Stomach (tissue), 9 donors: ENCODE results near the gene XXYLT1. TPM values are rescaled to one million over a fixed set of nuclear protein-coding genes. Genes with fewer than 3 reads are reported as not detected.

Experiments used
- DNase-seq, 2 donors: peaks; one replicate each; pipeline versions ENCODE4 v3.0.0 to v3.0.0-alpha.2; 2013 to 2019
- H3K27ac ChIP-seq, 5 donors: fragments of 200-600 bp in 4 of 5; sonication (generic) in 4 of 5; one replicate each; pipeline ENCODE4 v1.5.1; 2013 to 2019; ENCODE audit warnings: mild to moderate bottlenecking in 1 of 5, moderate library complexity in 1 of 5
- H3K27me3 ChIP-seq, 3 donors: fragments of 200-600 bp; sonication (generic); one replicate each; pipeline ENCODE4 v1.5.1; 2017 to 2019; ENCODE audit warnings: mixed run types in 1 of 3
- H3K36me3 ChIP-seq, 4 donors: fragments of 200-600 bp; sonication (generic); 1 replicate in 3 of 4; 2 replicates in 1 of 4; pipeline ENCODE4 v1.5.1; 2016 to 2019
- H3K4me1 ChIP-seq, 4 donors: fragments of 200-600 bp; sonication (generic); one replicate each; pipeline ENCODE4 v1.5.1; 2016 to 2019
- H3K4me3 ChIP-seq, 4 donors: fragments of 200-600 bp; sonication (generic) in 3 of 4; one replicate each; pipeline ENCODE4 v1.5.1; 2016 to 2019; ENCODE audit warnings: mild to moderate bottlenecking in 1 of 4
- H3K9me3 ChIP-seq, 4 donors: fragments of 200-600 bp; sonication (generic); one replicate each; pipeline ENCODE4 v1.5.1; 2016 to 2019
- EP300 ChIP-seq: sonication (generic); formaldehyde crosslinking; IDR thresholded peaks from one replicate; pipeline ENCODE4 v1.6.1; 2017; ENCODE audit warnings: antibody characterized with exemption
- POLR2A ChIP-seq, 4 donors: fragments of 450-650 bp; IDR thresholded peaks; one replicate each; pipeline ENCODE4 v1.6.1; 2016; ENCODE audit warnings: antibody characterized with exemption in 4 of 4, control low read depth in 2 of 4, mild to moderate bottlenecking in 1 of 4, moderate library complexity in 1 of 4
- POLR2AphosphoS5 ChIP-seq, 3 donors: sonication (generic); formaldehyde crosslinking; IDR thresholded peaks; one replicate each; pipeline ENCODE4 v1.6.1; 2016; ENCODE audit warnings: antibody characterized with exemption in 3 of 3
- WGBS, 5 donors: extraction: QIAGEN DNeasy Blood & Tissue Kit in 3 of 5; methylation state at CpG; one replicate each; pipeline versions ENCODE4 v1.1.5 to v1.1.7; 2013 to 2018; 5-methylcytosine and 5-hydroxymethylcytosine counted together
- intact Hi-C: fragments of 100-400 bp; cut with DNase I; formaldehyde crosslinking; loops from one replicate; pipeline ENCODE4 v1.15.1; 2023; ENCODE audit warnings: low total_unique reads
- polyA plus RNA-seq, 3 donors: library from polyadenylated mRNA; stranded (reverse); fragments of 200-250 nt; gene quantifications; one replicate each; pipeline ENCODE4 v1.2.3, GENCODE V29; 2013
- total RNA-seq, 5 donors: library from RNA; depleted of rRNA; stranded (reverse); fragments of >200 nt; gene quantifications; one replicate each; pipeline versions ENCODE4 v1.1.0 to v1.2.3, GENCODE V29; 2014 to 2016
- TF ChIP-seq, protein P1 (sequence below), 7 experiments: fragments of 450-650 bp in 4 of 7; fragments of 200-600 bp in 3 of 7; sonication (generic) in 3 of 7; IDR thresholded peaks; one replicate each; pipeline ENCODE4 v1.5.1; 2016 to 2019; ENCODE audit warnings: antibody characterized with exemption in 7 of 7, control low read depth in 2 of 7, mild to moderate bottlenecking in 1 of 7
- donor health status: healthy with polysubstance abuse.
- donor health status: Bipolar disorder and iron deficiency.
- donor health status: healthy.

The XXYLT1 gene
- total and polyA plus RNA-seq, 8 donors = 2.1 to 41.5 (median 11.4) TPM; not detected in 1

DNA sequence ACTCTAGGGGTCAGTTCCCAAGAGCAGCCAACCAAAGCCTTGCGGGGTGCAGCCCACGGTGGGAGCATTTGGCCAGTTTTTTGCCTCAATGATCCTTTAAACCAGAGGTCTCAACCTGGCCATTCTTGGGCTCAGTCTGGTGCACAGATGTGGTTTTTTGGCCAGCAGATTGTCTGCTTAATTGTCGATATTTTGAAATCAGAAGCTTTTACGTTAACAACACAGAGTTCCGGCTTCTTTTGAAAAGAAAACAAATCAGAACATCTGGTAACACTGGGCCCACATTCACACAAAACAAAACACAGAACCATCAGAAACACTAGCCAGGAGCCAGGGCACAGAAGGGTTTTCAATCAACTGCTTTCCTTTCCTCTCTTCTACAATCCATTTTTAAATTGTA lies 127.7 kb downstream of the XXYLT1 start:
- TF ChIP-seq POLR2A (IDR thresholded peaks at IDR 0.05) = no peak
- TF ChIP-seq EP300 = no peak
- TF ChIP-seq, protein P1, sequence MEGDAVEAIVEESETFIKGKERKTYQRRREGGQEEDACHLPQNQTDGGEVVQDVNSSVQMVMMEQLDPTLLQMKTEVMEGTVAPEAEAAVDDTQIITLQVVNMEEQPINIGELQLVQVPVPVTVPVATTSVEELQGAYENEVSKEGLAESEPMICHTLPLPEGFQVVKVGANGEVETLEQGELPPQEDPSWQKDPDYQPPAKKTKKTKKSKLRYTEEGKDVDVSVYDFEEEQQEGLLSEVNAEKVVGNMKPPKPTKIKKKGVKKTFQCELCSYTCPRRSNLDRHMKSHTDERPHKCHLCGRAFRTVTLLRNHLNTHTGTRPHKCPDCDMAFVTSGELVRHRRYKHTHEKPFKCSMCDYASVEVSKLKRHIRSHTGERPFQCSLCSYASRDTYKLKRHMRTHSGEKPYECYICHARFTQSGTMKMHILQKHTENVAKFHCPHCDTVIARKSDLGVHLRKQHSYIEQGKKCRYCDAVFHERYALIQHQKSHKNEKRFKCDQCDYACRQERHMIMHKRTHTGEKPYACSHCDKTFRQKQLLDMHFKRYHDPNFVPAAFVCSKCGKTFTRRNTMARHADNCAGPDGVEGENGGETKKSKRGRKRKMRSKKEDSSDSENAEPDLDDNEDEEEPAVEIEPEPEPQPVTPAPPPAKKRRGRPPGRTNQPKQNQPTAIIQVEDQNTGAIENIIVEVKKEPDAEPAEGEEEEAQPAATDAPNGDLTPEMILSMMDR (IDR thresholded peaks at IDR 0.05) = no peak
- no peak for TF ChIP-seq POLR2AphosphoS5 (IDR thresholded peaks at IDR 0.05)
- no peak for DNase-seq
- Histone ChIP-seq H3K27me3 (no peaks in the 10 kb centered on the region), H3K9me3 (peaks cover 0 to 8% (median 2%) of the 10 kb centered on the region in 4 donors), H3K4me1 (peaks cover 0 to 25% (median 12%) of the 10 kb centered on the region in 4 donors), H3K36me3 (no peaks in the 10 kb centered on the region), H3K27ac (no peak overlapping the region), H3K4me3 (no peak overlapping the region)
- WGBS, 5 donors = 81 to 93% (median 88%) methylated on average over 5 of the region's 5 CpGs
- intact Hi-C loops = no loop called here

DNA sequence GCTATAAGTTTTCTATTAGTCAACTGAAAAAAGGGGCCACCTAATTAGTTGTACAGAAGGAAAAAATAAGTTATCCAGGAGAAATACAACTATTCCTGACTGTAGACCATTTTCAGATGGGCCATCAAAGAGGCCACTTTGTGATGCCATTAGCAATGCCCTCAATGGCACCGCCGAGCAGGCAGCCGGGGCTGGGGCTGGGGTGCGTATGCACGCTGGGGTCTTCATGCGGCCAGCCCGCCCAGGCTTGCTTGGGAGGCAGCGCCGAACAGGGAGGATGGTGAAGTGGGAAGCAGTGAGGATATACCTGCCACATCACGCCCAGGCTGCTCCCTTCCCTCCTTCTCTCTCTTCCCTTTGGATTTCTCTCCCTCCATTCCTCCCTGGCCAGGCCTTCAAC lies 128.4 kb downstream of the XXYLT1 start:
- H3K4me3 ChIP-seq = no peak overlapping the region
- peaks cover 0 to 26% (median 10%) of the 10 kb centered on the region in 4 donors for H3K4me1 ChIP-seq
- H3K27ac ChIP-seq = no peak overlapping the region
- intact Hi-C loops = no loop called here
- TF ChIP-seq, protein P1 (IDR thresholded peaks at IDR 0.05) = no peak
- TF ChIP-seq POLR2AphosphoS5 (IDR thresholded peaks at IDR 0.05) (no peak), POLR2A (IDR thresholded peaks at IDR 0.05) (no peak), EP300 (no peak)
- H3K9me3 ChIP-seq = peaks cover 0 to 8% (median 2%) of the 10 kb centered on the region in 4 donors
- H3K36me3 ChIP-seq = no peaks in the 10 kb centered on the region
- H3K27me3 ChIP-seq = no peaks in the 10 kb centered on the region
- DNase-seq = no peak
- 96 to 99% (median 96%) methylated on average over 10 of the region's 10 CpGs for WGBS, 5 donors

DNA sequence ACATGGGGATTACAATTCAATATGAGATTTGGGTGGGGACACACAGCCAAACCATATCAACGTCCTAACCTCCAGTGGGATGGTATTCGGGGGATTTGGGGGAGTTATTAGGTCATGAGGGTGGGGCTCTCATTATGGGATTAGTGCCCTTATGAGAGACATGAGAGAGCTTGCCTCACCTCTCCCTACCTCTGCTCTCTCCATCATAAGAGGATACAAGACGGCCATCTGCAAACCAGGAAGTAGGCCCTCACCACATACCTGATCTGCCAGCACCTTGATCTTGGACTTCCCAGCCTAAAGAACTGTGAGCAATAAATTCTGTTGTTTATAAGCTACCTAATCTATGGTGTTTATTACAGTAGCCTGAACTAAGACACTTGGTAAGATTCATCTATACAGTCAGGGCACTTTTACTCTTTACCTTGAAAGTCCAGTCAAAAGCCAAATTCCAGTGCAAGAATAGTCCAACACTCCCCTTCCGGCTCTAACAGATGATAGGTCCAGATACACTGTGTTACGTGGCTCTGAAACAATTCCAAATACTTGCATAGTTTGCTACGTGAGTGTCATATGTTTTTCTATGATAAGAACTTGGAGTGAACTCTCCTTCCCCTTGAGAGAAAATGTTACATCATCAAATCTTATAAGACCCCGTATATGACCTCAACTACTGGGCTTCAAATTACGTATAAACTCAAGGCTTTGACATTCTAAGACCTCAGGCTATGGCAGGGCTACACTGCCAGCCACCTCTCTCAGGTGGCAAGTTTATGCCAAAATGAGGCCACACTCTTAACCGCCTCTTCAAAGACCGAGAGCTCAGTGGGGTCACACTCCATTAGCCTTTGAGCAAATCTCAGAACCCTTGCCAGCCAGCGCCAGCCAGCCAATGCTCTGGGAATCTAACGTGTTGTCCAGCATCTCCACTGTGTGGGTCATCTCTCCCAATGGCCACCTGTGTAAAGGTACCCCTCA lies 129.9 kb downstream of the XXYLT1 start:
- intact Hi-C loops = no loop called here
- peaks cover 0 to 18% (median 7%) of the 10 kb centered on the region in 4 donors for H3K4me1 ChIP-seq
- WGBS, 5 donors = 88 to 94% (median 91%) methylated on average over 12 of the region's 12 CpGs

DNA sequence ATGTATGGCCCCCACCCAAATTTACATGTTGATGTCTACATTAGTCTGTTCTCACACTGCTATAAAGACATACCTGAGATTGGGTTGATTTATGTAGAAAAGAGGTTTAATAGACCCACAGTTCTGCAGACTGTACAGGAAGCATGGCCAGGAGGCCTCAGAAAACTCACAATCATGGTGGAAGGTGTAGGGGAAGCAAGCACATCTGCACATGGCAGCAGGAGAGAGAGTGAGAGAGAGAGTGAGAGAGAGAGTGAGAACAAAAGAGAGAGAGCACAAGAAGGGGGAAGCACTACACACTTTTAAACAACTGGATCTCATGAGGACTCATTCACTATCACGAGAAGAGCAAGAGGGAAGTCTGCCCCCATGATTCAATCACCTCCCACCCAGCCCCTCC lies 130.5 kb downstream of the XXYLT1 start:
- intact Hi-C loops = no loop called here
- H3K36me3 ChIP-seq = no peaks in the 10 kb centered on the region
- no peak overlapping the region for H3K27ac ChIP-seq
- no peaks in the 10 kb centered on the region for H3K27me3 ChIP-seq
- peaks cover 0 to 8% (median 2%) of the 10 kb centered on the region in 4 donors for H3K9me3 ChIP-seq
- TF ChIP-seq, protein P1 (IDR thresholded peaks at IDR 0.05) = no peak
- TF ChIP-seq POLR2A (IDR thresholded peaks at IDR 0.05) (no peak), POLR2AphosphoS5 (IDR thresholded peaks at IDR 0.05) (no peak), EP300 (no peak)
- H3K4me1 ChIP-seq = peaks cover 0 to 11% (median 5%) of the 10 kb centered on the region in 4 donors
- H3K4me3 ChIP-seq = no peak overlapping the region
- WGBS, 5 donors = 93 to 100% (median 95%) methylated on average over 1 of the region's 1 CpG
- no peak for DNase-seq

More for the DNA sequence above, 129.9 kb downstream of the XXYLT1 start:
- no peaks in the 10 kb centered on the region for H3K36me3 ChIP-seq
- no peaks in the 10 kb centered on the region for H3K27me3 ChIP-seq
- H3K9me3 ChIP-seq = peaks cover 0 to 8% (median 2%) of the 10 kb centered on the region in 4 donors
- H3K27ac ChIP-seq = no peak overlapping the region
- no peak overlapping the region for H3K4me3 ChIP-seq
- DNase-seq = no peak
- no peak for TF ChIP-seq POLR2A (IDR thresholded peaks at IDR 0.05)
- TF ChIP-seq, protein P1 (IDR thresholded peaks at IDR 0.05) = no peak
- no peak for TF ChIP-seq POLR2AphosphoS5 (IDR thresholded peaks at IDR 0.05)
- no peak for TF ChIP-seq EP300
